Measurements from ENCODE around the gene PPY.

PPY gene

GRCh38 chr17:43984521-43984920 is 42.2 kb upstream of the PPY start:
- Histone ChIP-seq H3K4me3 (ENCODE audit: low read depth, low read length) (no peak overlapping the region), H3K36me3 (ENCODE audit: control insufficient read depth in 1 of 2, insufficient read depth in 2 of 2, low read length in 2 of 2) (no peaks in the 10 kb centered on the region), H4K12ac (ENCODE audit: low read depth, low read length) (no peak overlapping the region), H3K18ac (ENCODE audit: low read length) (no peak overlapping the region), H3K9me3 (ENCODE audit: insufficient read depth, low read depth, low read length) (no peaks in the 10 kb centered on the region), H4K8ac (ENCODE audit: low read depth, low read length) (no peak overlapping the region), H3K4me2 (ENCODE audit: low read length) (peak overlapping the region; percentile 77), H2AFZ (ENCODE audit: insufficient read depth, low read length, poor library complexity) (peak overlapping the region; percentile 45), H3K79me2 (ENCODE audit: control insufficient read depth, insufficient read depth, low read length, poor library complexity) (no peaks in the 10 kb centered on the region), H4K91ac (ENCODE audit: low read depth, low read length) (no peak overlapping the region), H3K27ac (ENCODE audit: low read depth, low read length) (no peak overlapping the region), H3K9ac (ENCODE audit: low read length) (no peak overlapping the region), H2AK5ac (ENCODE audit: low read length) (no peak overlapping the region), H3K14ac (ENCODE audit: low read length) (no peak overlapping the region), H3K79me1 (ENCODE audit: low read length) (no peaks in the 10 kb centered on the region), H2BK12ac (ENCODE audit: low read length) (no peak overlapping the region), H2BK5ac (ENCODE audit: low read depth, low read length, poor library complexity) (no peak overlapping the region), H3K27me3 (ENCODE audit: insufficient read depth, low read length) (peaks cover 21% of the 10 kb centered on the region), H3K23ac (ENCODE audit: low read length) (no peak overlapping the region), H3K4ac (ENCODE audit: low read depth, low read length) (no peak overlapping the region), H3K4me1 (ENCODE audit: control insufficient read depth in 1 of 2, insufficient read depth in 2 of 2, low read length in 2 of 2) (peaks cover 4 to 9% of the 10 kb centered on the region in 2 experiments), H2BK120ac (ENCODE audit: insufficient read depth, low read length, poor library complexity) (no peak overlapping the region)
- WGBS (ENCODE audit: extremely low coverage, insufficient coverage, insufficient read length): no CpG with 5 or more reads among the region's 8 CpGs
- no peak for DNase-seq

GRCh38 chr17:43983515-43984411 is 41.5 kb upstream of the PPY start:
- no peak overlapping the region for H2AK5ac ChIP-seq (ENCODE audit: low read length)
- no peak overlapping the region for H3K18ac ChIP-seq (ENCODE audit: low read length)
- peak overlapping the region; percentile 58 for H3K4me3 ChIP-seq (ENCODE audit: low read depth, low read length)
- H3K4ac ChIP-seq (ENCODE audit: low read depth, low read length): no peak overlapping the region
- no peaks in the 10 kb centered on the region for H3K9me3 ChIP-seq (ENCODE audit: insufficient read depth, low read depth, low read length)
- H2BK12ac ChIP-seq (ENCODE audit: low read length): no peak overlapping the region
- no peak overlapping the region for H3K23ac ChIP-seq (ENCODE audit: low read length)
- H2AFZ ChIP-seq (ENCODE audit: insufficient read depth, low read length, poor library complexity): peak overlapping the region; percentile 17
- H3K27ac ChIP-seq (ENCODE audit: low read depth, low read length): no peak overlapping the region
- no peak overlapping the region for H4K91ac ChIP-seq (ENCODE audit: low read depth, low read length)
- H3K27me3 ChIP-seq (ENCODE audit: insufficient read depth, low read length): peaks cover 21% of the 10 kb centered on the region
- H3K79me2 ChIP-seq (ENCODE audit: control insufficient read depth, insufficient read depth, low read length, poor library complexity): no peaks in the 10 kb centered on the region
- H3K4me2 ChIP-seq (ENCODE audit: low read length): peak overlapping the region; percentile 77
- DNase-seq: peak in 1 of 2 donors; percentile 10
- no CpG with 5 or more reads among the region's 78 CpGs for WGBS (ENCODE audit: extremely low coverage, insufficient coverage, insufficient read length)
- no peak overlapping the region for H4K8ac ChIP-seq (ENCODE audit: low read depth, low read length)
- H3K36me3 ChIP-seq (ENCODE audit: control insufficient read depth in 1 of 2, insufficient read depth in 2 of 2, low read length in 2 of 2): no peaks in the 10 kb centered on the region
- no peak overlapping the region for H2BK5ac ChIP-seq (ENCODE audit: low read depth, low read length, poor library complexity)
- H3K4me1 ChIP-seq (ENCODE audit: control insufficient read depth in 1 of 2, insufficient read depth in 2 of 2, low read length in 2 of 2): peaks cover 4 to 9% of the 10 kb centered on the region in 2 experiments
- H4K12ac ChIP-seq (ENCODE audit: low read depth, low read length): no peak overlapping the region
- H3K79me1 ChIP-seq (ENCODE audit: low read length): no peaks in the 10 kb centered on the region
- H3K14ac ChIP-seq (ENCODE audit: low read length): no peak overlapping the region
- no peak overlapping the region for H3K9ac ChIP-seq (ENCODE audit: low read length)
- H2BK120ac ChIP-seq (ENCODE audit: insufficient read depth, low read length, poor library complexity): no peak overlapping the region

- H4K12ac ChIP-seq (ENCODE audit: low read depth, low read length): no peak overlapping the region
- H4K8ac ChIP-seq (ENCODE audit: low read depth, low read length): no peak overlapping the region
- H4K91ac ChIP-seq (ENCODE audit: low read depth, low read length): no peak overlapping the region
- no peaks in the 10 kb centered on the region for H3K79me1 ChIP-seq (ENCODE audit: low read length)
- no CpG with 5 or more reads among the region's 5 CpGs for WGBS (ENCODE audit: extremely low coverage, insufficient coverage, insufficient read length)
- H3K4me2 ChIP-seq (ENCODE audit: low read length): no peak overlapping the region
- H2AK5ac ChIP-seq (ENCODE audit: low read length): no peak overlapping the region
- H3K4me1 ChIP-seq (ENCODE audit: control insufficient read depth in 1 of 2, insufficient read depth in 2 of 2, low read length in 2 of 2): peaks cover 4 to 9% of the 10 kb centered on the region in 2 experiments
- H2BK120ac ChIP-seq (ENCODE audit: insufficient read depth, low read length, poor library complexity): no peak overlapping the region
- no peak for DNase-seq
- no peaks in the 10 kb centered on the region for H3K36me3 ChIP-seq (ENCODE audit: control insufficient read depth in 1 of 2, insufficient read depth in 2 of 2, low read length in 2 of 2)
- H2BK12ac ChIP-seq (ENCODE audit: low read length): no peak overlapping the region
- no peak overlapping the region for H2BK5ac ChIP-seq (ENCODE audit: low read depth, low read length, poor library complexity)
- no peak overlapping the region for H3K23ac ChIP-seq (ENCODE audit: low read length)
- H3K4me3 ChIP-seq (ENCODE audit: low read depth, low read length): no peak overlapping the region
- H3K9me3 ChIP-seq (ENCODE audit: insufficient read depth, low read depth, low read length): no peaks in the 10 kb centered on the region
- H3K14ac ChIP-seq (ENCODE audit: low read length): no peak overlapping the region
- H3K9ac ChIP-seq (ENCODE audit: low read length): no peak overlapping the region
- no peak overlapping the region for H3K4ac ChIP-seq (ENCODE audit: low read depth, low read length)
- H3K18ac ChIP-seq (ENCODE audit: low read length): no peak overlapping the region
- peaks cover 21% of the 10 kb centered on the region for H3K27me3 ChIP-seq (ENCODE audit: insufficient read depth, low read length)
- H2AFZ ChIP-seq (ENCODE audit: insufficient read depth, low read length, poor library complexity): no peak overlapping the region
- no peak overlapping the region for H3K27ac ChIP-seq (ENCODE audit: low read depth, low read length)
- no peaks in the 10 kb centered on the region for H3K79me2 ChIP-seq (ENCODE audit: control insufficient read depth, insufficient read depth, low read length, poor library complexity)
These were observed 40.9 kb upstream of the PPY start for GRCh38 chr17:43983196-43983514.

- Histone ChIP-seq H3K27ac (ENCODE audit: low read depth, low read length) (no peak overlapping the region), H3K4me3 (ENCODE audit: low read depth, low read length) (no peak overlapping the region), H3K9ac (ENCODE audit: low read length) (no peak overlapping the region), H4K12ac (ENCODE audit: low read depth, low read length) (no peak overlapping the region), H2AFZ (ENCODE audit: insufficient read depth, low read length, poor library complexity) (no peak overlapping the region), H3K23ac (ENCODE audit: low read length) (no peak overlapping the region), H2BK5ac (ENCODE audit: low read depth, low read length, poor library complexity) (no peak overlapping the region), H2BK12ac (ENCODE audit: low read length) (no peak overlapping the region), H3K9me3 (ENCODE audit: insufficient read depth, low read depth, low read length) (no peaks in the 10 kb centered on the region), H3K14ac (ENCODE audit: low read length) (no peak overlapping the region), H3K4ac (ENCODE audit: low read depth, low read length) (no peak overlapping the region), H2BK120ac (ENCODE audit: insufficient read depth, low read length, poor library complexity) (no peak overlapping the region), H3K18ac (ENCODE audit: low read length) (no peak overlapping the region), H4K91ac (ENCODE audit: low read depth, low read length) (no peak overlapping the region), H3K79me2 (ENCODE audit: control insufficient read depth, insufficient read depth, low read length, poor library complexity) (no peaks in the 10 kb centered on the region), H4K8ac (ENCODE audit: low read depth, low read length) (no peak overlapping the region), H3K36me3 (ENCODE audit: control insufficient read depth in 1 of 2, insufficient read depth in 2 of 2, low read length in 2 of 2) (no peaks in the 10 kb centered on the region), H3K79me1 (ENCODE audit: low read length) (no peaks in the 10 kb centered on the region), H2AK5ac (ENCODE audit: low read length) (no peak overlapping the region), H3K4me2 (ENCODE audit: low read length) (no peak overlapping the region), H3K27me3 (ENCODE audit: insufficient read depth, low read length) (peaks cover 21% of the 10 kb centered on the region), H3K4me1 (ENCODE audit: control insufficient read depth in 1 of 2, insufficient read depth in 2 of 2, low read length in 2 of 2) (peaks cover 4 to 9% of the 10 kb centered on the region in 2 experiments)
- whole genome bisulfite sequencing (ENCODE audit: extremely low coverage, insufficient coverage, insufficient read length): no CpG with 5 or more reads among the region's 2 CpGs
- peak in 1 of 2 donors; percentile 18 for DNase-seq
These were observed 39.9 kb upstream of the PPY start for GRCh38 chr17:43982171-43982570.
